SU-DHL-6 (cell line): ENCODE data around the gene MYO18A.

Experiments used
- H2AFZ ChIP-seq: fragments of 200-600 bp; sonication (generic); 2 replicates; pipeline ENCODE4 v1.6.1; 2014; ENCODE audit warnings: low read depth, mild to moderate bottlenecking, moderate library complexity, mixed read lengths, antibody characterized with exemption, low read length; ENCODE audit not compliant: severe bottlenecking
- H3F3A ChIP-seq: fragments of 200-600 bp; shearing (Covaris generic); 2 replicates; pipeline ENCODE4 v1.6.0; 2016; ENCODE audit warnings: antibody characterized with exemption, mild to moderate bottlenecking; ENCODE audit not compliant: insufficient read depth
- H3K27ac ChIP-seq: fragments of 200-600 bp; sonication (generic); 2 replicates; pipeline ENCODE4 v1.5.1; 2016; ENCODE audit warnings: low read depth, mild to moderate bottlenecking, low read length, moderate library complexity, mixed read lengths
- H3K27me3 ChIP-seq: fragments of 200-600 bp; sonication (generic), shearing (Covaris generic); 2 replicates; pipeline ENCODE4 v1.6.0; 2014; ENCODE audit warnings: mild to moderate bottlenecking, low read length
- H3K36me3 ChIP-seq: fragments of 200-600 bp; sonication (generic); 2 replicates; pipeline ENCODE4 v1.6.1; 2014; ENCODE audit warnings: mild to moderate bottlenecking, low read length, mixed read lengths
- H3K4me2 ChIP-seq: fragments of 300-600, 200-600 bp; shearing (Covaris generic), sonication (generic); 2 replicates; pipeline ENCODE4 v1.6.0; 2014; ENCODE audit warnings: low read length, low read depth, mild to moderate bottlenecking; ENCODE audit not compliant: poor library complexity, severe bottlenecking
- H3K4me3 ChIP-seq: fragments of 200-600 bp; sonication (generic); 2 replicates; pipeline ENCODE4 v1.5.1; 2014; ENCODE audit warnings: antibody characterized with exemption, low read length, mild to moderate bottlenecking, mixed read lengths; ENCODE audit not compliant: insufficient read depth, poor library complexity, severe bottlenecking
- H3K79me2 ChIP-seq: fragments of 200-600 bp; sonication (generic); 2 replicates; pipeline ENCODE4 v1.6.1; 2014; ENCODE audit warnings: mild to moderate bottlenecking, low read length, moderate library complexity; ENCODE audit not compliant: insufficient read depth
- H3K9ac ChIP-seq: fragments of 200-600 bp; sonication (generic); 2 replicates; pipeline ENCODE4 v1.7.0; 2014; ENCODE audit warnings: mild to moderate bottlenecking, low read length
- H3K9me2 ChIP-seq: fragments of 200-600 bp; sonication (generic); replicated peaks from 2 replicates; pipeline ENCODE4 v1.6.1; 2014; ENCODE audit warnings: low read length; ENCODE audit not compliant: insufficient read depth
- H3K9me3 ChIP-seq: fragments of 200-600 bp; sonication (generic); 2 replicates; pipeline ENCODE4 v1.6.1; 2014; ENCODE audit warnings: low read length, mixed read lengths; ENCODE audit not compliant: insufficient read depth
- H4K20me1 ChIP-seq: fragments of 200-600 bp; sonication (generic); 2 replicates; pipeline ENCODE4 v1.6.1; 2014; ENCODE audit warnings: low read depth, mild to moderate bottlenecking, antibody characterized with exemption, low read length, moderate library complexity, mixed read lengths
- CTCF ChIP-seq: fragments of 200-600 bp; sonication (generic); IDR thresholded peaks from one replicate; pipeline ENCODE4 v1.5.1; 2017; ENCODE audit warnings: antibody characterized with exemption, mild to moderate bottlenecking, low read length, moderate library complexity; ENCODE audit not compliant: insufficient read depth, poor library complexity, severe bottlenecking
- EZH2phosphoT487 ChIP-seq: fragments of 200-600 bp; sonication (generic), shearing (Covaris generic); conservative IDR thresholded peaks from 2 replicates; pipeline ENCODE4 v1.6.1; 2018; ENCODE audit warnings: mild to moderate bottlenecking, antibody characterized with exemption, low read length, moderate library complexity, mixed read lengths

MYO18A gene

GRCh38 chr17:29140631-29141513 is 39.3 kb downstream of the MYO18A start:
- Histone ChIP-seq H3K4me2 (peak overlapping the region; percentile 78), H3K36me3 (no peaks in the 10 kb centered on the region), H3K9ac (peak overlapping the region; percentile 57), H4K20me1 (no peaks in the 10 kb centered on the region), H3K27me3 (no peaks in the 10 kb centered on the region), H3K4me3 (peak overlapping the region; percentile 51), H3K9me2 (no peaks in the 10 kb centered on the region), H3F3A (no peaks in the 10 kb centered on the region), H3K27ac (peak overlapping the region; percentile 64), H3K79me2 (no peaks in the 10 kb centered on the region), H3K9me3 (no peaks in the 10 kb centered on the region), H2AFZ (peak overlapping the region; percentile 11)
- no peak for TF ChIP-seq CTCF
- no peak for TF ChIP-seq EZH2phosphoT487

- Histone ChIP-seq H3K79me2 (no peaks in the 10 kb centered on the region), H3K27ac (peak overlapping the region; percentile 64), H3K9me3 (no peaks in the 10 kb centered on the region), H4K20me1 (no peaks in the 10 kb centered on the region), H2AFZ (peak overlapping the region; percentile 11), H3K9me2 (no peaks in the 10 kb centered on the region), H3K27me3 (no peaks in the 10 kb centered on the region), H3K9ac (peak overlapping the region; percentile 57), H3K4me2 (peak overlapping the region; percentile 78), H3F3A (no peaks in the 10 kb centered on the region), H3K36me3 (no peaks in the 10 kb centered on the region), H3K4me3 (peak overlapping the region; percentile 51)
- no peak for TF ChIP-seq CTCF
- no peak for TF ChIP-seq EZH2phosphoT487
Measured at GRCh38 chr17:29140051-29140621, 40.1 kb downstream of the MYO18A start.

GRCh38 chr17:29138971-29139691 is 41.1 kb downstream of the MYO18A start:
- Histone ChIP-seq H3K4me2 (peak overlapping the region; percentile 78), H3K27me3 (no peaks in the 10 kb centered on the region), H3K9ac (peak overlapping the region; percentile 57), H3K4me3 (peak overlapping the region; percentile 51), H2AFZ (peak overlapping the region; percentile 30), H3K36me3 (no peaks in the 10 kb centered on the region), H4K20me1 (no peaks in the 10 kb centered on the region), H3K27ac (peak overlapping the region; percentile 64), H3K9me3 (no peaks in the 10 kb centered on the region), H3F3A (no peaks in the 10 kb centered on the region), H3K9me2 (no peaks in the 10 kb centered on the region), H3K79me2 (no peaks in the 10 kb centered on the region)
- TF ChIP-seq CTCF (no peak), EZH2phosphoT487 (no peak)
